ENCODE data around the gene GRIP1.

Gene GRIP1, protein sequence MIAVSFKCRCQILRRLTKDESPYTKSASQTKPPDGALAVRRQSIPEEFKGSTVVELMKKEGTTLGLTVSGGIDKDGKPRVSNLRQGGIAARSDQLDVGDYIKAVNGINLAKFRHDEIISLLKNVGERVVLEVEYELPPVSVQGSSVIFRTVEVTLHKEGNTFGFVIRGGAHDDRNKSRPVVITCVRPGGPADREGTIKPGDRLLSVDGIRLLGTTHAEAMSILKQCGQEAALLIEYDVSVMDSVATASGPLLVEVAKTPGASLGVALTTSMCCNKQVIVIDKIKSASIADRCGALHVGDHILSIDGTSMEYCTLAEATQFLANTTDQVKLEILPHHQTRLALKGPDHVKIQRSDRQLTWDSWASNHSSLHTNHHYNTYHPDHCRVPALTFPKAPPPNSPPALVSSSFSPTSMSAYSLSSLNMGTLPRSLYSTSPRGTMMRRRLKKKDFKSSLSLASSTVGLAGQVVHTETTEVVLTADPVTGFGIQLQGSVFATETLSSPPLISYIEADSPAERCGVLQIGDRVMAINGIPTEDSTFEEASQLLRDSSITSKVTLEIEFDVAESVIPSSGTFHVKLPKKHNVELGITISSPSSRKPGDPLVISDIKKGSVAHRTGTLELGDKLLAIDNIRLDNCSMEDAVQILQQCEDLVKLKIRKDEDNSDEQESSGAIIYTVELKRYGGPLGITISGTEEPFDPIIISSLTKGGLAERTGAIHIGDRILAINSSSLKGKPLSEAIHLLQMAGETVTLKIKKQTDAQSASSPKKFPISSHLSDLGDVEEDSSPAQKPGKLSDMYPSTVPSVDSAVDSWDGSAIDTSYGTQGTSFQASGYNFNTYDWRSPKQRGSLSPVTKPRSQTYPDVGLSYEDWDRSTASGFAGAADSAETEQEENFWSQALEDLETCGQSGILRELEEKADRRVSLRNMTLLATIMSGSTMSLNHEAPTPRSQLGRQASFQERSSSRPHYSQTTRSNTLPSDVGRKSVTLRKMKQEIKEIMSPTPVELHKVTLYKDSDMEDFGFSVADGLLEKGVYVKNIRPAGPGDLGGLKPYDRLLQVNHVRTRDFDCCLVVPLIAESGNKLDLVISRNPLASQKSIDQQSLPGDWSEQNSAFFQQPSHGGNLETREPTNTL

DNA sequence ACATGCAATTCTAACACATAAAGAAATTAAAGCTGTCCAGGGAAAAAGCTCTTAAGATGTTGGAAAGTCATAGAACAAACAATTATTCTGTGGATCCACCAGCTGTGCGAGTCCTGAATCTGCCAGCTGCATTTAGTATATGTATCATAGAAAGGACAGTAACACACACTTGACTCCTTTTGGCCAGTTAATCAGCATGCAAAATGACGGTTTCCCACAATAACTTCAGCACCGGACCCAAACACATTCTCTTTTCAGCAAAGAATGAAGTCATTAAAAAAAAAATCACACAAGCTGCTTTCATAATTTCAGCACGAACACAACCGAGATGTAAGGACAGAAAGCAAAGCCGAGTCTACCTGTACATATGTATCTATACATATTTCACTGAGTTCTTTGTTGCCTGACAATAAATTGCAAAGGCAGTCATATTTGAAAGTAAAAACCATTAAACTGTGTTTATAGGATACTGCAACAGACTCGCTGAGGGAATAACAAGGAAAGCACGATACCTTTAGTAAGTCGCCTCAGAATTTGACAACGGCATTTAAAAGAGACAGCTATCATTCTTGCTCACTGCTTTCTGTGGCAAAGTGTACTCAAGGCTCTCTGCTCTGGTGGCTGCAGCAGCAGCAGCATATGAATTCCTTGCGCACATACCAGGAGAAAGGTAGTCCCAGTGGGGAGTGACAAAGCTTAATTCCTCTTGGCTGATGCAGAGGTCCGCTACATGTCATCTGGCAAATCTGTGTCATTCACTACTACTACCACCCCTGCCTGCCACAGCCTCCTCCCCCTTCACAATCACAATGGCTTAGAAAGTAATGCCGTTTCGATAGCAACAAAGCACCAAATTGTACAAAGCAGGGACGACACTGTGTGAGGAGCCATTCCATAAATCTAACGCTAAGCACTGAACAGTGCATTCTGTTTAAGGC, at the start of gene GRIP1:
Gene GRIP1 (minus strand): TSS at position 739 of the 938 bp plus-strand sequence. CDS start 172 bp downstream, at position 567.
- DNase-seq: no peak

DNA sequence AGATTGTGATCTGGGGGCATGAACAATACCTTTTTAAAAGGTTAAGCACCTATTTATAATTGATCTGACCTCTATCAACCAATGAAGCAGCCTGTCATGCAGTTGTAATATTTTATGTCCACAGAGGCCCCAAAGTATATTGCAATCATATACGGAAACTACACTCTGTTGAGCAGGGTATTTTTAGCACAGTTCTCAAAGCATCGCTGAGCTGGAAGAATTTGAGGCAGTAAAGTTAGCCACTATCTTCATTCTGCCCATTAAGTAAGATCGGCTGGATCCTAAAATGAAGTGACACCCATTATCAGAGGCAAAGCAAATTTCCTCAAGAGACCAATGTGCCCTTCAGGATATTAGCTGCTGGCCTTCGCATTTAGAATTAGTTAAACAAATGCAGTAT, 47.7 kb upstream of the GRIP1 start:
- DNase-seq: no peak

DNA sequence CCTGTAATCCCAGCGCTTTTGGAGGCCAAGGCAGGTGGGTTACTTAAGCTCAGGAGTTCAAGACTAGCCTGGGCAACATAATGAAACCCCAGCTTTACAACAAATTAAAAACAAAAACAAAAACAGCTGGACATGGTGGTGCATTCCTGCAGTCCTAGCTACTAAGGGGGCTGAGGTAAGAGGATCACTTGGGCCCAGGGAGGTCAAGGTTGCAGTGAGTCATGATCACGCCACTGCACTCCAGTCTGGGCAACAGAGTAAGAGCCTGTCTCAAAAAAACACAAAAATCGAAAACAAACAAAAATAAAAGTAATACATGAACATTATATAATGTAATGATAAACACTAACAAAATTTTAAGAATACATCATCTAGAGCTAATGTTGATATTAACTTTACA, 46.2 kb upstream of the GRIP1 start:
- DNase-seq: no peak

DNA sequence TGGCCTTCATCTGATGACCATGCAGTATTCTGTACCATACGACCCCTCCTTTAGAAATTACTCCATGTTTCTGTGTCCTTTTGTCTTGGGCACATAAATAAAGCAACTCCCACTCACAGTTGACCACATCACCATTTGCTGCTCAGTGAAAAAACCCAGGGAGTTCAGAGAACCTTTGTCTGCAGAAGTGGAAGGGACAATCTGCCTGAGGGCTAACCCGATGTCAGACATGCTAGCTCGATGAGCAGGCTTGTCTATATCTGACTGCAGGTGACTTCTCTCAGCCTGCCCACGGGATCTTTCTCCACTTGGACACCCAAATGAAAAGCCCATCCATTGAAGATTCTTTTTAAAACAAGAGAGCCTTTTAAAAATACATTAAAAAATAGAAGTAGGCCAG, 45.7 kb upstream of the GRIP1 start:
- DNase-seq: no peak

DNA sequence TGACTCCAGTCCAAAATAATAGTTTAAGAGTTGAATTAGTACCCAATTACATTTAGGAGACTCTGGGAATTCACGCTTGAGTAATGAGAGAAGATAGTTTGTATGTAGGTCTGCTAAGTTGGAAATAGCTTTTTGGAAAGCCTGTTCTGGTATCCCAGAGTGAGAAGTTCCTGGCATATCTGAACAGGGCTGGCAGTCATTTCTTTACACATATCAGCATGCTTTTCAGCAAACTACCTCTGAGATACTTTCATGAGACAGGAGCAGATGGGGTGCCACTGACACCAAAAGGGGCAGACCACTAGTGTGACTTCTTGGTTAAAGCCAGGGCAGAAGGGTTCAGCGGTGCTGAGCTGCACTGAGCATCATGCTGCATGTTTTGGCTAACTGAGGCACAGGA, 45.1 kb upstream of the GRIP1 start:
- no peak for DNase-seq

DNA sequence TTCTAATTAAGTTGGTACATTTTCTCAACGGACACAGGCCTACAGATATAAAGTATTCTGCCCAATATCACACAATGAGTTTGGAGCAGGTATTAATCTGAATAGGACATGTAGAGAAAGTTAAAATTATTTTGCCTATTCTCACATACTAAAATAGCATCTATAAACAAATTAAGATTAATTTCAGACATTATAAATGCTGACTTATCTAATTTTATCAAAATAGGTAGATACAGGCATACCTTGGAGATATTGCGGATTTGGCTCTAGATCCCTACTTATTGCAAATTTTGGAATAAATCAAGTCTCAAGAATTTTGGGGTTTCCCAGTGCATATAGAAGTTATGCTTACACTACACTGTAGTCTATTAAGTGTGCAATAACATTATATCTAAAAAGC, 41.0 kb upstream of the GRIP1 start:
- DNase-seq: no peak

DNA sequence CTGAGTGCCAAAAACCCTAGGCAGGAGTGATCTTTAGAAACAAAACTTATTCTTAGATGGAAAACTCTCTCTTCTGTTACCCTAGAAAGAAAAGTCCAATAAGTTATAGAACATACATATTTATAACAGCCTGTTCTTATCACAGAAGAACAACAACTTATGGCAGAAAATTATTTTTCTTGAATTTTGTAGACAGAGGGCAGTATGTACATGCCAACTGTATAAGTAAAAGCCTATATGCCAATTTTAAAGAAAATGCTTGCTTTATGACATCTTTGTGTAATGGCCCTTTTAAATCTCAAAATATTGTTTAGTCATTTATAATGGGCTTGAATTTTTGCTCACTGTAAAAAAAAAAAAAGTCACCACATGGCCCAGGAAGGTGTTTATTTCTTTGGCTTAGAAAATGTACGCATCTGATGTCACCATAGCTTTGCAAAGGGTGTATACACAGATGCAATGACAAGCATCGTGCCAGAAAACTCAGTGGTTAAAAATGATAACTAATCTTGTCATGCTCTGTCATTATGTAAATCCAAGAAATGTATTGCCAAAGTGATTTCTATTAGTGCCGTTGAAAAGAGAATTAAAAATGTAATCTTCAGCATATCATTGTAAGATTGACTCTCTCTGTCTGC, 38.3 kb upstream of the GRIP1 start:
- no peak for DNase-seq

DNA sequence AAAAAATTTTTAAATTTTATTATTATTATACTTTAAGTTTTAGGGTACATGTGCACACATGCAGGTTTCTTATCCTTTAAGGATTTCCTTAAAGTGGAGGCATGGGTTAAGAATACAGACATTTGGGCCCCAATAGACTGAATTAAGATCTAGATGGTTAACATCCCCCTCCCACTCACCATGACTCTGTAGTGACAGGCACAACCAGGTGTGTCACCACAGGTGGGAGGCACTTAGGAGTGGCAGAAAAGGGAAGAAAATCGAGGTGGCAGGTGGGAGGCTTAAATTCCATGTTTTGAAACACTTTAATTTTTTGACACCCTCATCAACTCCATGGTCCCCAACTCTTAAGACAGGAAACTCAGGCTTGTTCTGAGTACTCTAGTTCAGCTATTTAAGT, 37.6 kb upstream of the GRIP1 start:
- DNase-seq: no peak

DNA sequence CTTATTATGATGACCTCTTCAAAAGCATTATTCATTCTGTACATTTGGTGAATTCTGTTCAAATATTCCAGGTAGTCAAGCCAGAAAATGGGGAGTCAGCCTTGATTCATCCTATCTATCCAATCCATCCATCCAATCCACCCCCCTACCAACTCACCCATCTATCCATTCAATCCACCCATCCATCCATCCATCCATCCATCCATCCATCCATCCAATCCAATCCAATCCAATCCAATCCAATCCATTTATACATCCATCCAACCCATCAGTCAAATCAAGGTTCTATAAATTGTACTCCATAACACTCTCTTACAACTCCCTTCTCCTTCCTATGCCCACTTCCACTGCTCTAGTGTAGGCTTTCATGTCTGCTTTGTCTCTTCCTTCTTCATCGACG, 35.8 kb upstream of the GRIP1 start:
- no peak for DNase-seq

DNA sequence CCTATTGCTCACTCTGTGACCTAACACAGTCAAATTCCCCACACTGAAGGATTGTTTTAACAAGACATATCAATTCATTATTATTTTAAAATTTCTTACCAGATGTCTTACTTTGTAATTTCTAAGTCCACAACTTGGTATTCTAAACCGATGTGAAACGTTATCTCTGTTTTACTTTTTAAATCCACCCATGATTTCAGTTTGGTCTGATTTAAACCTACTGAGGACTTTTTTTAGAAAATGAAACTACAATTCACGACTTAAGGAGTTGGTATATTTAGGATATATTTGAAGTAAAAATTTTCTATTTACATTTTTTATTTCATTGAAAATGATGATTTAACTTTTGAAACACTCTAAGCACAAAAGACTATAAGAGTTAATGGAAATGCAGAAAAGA, 35.1 kb upstream of the GRIP1 start:
- DNase-seq: no peak

DNA sequence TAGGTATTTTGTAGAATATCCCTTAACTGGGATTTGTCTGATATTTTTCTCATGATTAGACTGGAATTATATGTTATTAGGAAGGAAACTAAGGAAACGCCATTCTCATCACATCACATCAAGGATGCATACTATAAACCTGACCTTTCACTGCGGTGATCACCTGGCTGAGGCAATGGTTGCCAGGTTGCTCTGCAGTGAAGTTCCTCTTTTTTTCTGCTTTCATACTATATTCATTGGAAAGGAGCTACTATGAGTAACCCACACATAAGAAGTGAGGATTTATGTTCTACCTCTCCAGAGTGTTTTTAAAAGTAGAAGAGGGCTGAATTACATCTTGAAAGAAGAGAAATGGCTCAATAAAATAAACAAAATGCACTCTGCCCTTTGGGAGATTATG, 31.0 kb upstream of the GRIP1 start:
- DNase-seq: no peak

DNA sequence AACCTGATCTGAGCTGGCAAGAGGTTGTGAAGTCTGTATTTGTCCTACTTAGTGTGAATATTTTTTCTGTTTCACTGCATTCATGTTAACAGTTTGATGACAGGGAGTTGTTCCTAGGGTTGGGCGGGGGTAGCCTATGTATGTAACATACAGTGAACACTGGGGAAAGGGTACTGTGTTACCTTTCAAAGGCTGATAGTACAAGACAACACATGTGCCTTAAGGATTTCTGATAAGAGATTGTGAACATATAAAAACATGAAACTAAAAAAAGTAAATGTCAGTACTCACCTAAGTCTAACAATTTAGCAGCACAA, 30.5 kb upstream of the GRIP1 start:
- no peak for DNase-seq

DNA sequence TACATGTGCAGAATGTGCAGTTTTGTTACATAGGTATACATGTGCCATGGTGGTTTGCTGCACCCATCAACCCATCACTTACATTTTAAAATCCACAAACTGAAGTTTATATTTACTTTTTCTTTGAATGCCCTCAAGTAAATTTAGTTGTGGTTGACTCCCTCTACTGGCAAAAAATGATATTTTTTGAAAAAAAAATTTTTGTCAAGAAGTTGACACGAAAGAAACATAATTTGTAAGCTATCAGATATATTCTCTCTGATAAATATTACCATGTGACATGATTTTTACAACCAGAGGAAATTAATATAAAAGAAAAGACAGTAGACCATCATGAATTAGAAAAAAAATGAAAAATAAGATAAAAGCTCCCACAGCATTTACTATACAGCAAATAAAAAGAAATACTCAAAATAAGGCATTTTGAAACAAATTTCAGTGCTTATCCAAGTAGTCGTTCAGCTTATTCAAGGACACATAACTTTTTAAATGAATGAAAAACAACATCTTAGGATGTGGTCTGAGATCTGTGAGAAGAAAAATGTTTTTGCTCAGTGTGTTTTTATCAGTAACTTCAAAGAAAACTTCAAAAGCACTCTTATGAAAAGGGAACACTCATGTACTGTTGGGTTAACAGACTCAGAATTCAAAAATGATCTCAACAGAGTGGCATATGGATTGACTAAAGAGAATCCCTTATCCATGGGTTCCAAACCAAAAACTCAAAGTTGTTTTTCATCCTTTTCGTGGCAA, 30.0 kb upstream of the GRIP1 start:
- no peak for DNase-seq

DNA sequence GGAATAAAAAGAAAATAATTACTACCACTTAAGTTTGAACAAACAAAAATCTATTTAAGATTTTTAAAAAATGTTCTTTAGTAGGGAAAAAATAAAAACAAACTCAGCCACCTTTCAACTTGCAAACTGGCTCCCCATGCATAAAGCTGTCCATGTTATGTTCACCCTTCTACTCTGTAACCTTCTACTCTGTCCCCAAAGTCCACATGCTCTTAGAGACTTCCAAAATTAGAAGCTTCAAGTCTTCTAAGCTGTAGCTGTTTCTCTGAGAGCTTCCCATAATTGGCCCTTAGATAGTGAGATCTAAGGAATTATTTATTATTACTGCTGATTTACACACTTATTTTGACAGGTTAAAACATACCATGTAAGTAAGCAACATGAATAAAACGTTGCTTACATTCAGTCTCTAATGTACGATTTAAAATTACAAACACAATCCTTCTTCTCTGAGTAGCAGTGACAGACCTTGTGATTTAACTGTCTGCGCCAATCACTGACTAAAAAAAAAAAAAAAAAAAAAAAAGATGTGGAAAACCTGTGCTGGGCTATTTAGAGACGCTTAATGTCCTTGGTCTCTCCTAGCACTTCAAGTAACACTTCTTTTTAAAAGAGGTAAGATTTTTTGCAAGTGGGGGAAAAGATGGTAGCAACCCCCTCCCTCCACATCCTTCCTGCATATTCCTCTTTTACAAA, 28.3 kb upstream of the GRIP1 start:
- no peak for DNase-seq

DNA sequence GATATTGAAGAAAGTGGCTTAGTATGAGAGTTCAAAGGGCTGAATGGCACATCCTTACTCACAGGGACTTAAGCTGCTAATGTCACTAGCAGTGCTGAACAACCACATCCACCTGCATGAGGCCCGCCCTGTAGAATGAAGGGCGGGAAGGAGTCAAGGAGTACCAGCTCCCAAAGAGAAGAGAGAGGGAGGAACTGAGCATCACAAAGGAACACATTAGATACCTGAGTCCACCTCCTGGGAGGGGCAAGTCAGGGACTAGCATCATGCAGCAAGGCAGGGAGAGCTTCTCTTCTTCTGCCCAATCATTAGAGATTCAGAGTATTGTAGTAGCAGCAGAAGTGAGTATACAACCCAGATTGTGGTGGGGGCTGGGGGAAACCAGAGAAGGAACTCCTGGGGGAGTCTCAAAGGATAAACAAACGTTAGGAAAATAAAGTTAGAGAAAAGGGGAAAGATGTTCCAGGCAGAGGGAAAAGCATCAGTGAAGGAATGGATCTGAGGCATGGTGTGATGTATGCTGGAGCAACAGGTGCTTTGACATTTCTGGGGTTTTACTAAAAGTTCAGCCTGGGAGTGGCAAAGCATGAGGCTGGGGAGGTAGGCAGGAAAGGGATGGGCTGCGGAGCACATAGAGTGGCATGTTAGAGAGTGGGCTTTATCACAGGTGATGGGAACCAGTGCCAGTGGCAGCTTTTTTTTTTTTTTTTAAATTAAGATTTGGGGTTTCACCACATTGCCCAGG, 21.0 kb upstream of the GRIP1 start:
- DNase-seq: no peak

DNA sequence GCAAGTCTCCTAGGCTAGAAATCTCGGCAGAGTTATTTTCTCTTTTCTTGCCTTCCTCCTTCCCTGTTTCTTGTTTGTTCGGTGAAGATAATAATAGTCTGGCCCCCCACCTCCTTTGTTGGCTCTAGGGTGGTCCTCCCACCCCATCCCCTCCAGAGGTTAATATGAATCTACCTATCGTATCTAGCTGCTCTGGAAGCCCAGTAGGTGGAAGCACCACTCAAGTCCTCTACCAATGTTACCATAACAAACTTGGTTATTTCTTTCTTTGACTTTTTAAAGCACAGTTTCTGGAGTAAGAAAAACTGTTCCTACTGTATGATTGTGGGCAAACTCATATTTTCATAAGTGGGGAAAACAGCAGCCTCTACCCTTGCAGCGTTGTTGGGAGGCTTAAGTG, 19.7 kb upstream of the GRIP1 start:
- no peak for DNase-seq

DNA sequence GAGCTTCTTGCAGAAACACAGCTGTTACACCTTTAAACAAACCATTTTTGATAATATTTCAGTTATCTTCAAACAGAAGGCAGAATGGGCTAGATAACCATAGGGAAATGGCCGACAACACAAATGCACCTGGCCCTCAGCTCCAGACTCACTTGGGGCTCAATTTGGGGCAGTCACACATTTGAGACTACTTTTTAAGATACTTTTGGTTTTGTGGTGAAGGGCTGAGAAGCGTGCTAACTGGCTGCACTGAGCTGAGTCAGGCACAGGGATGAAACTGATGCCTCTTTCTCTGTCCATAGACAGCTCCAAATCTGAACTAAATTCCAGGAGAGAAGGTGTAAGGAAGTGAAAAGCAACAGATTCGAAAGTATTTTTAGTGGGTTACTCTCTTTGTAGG, 18.5 kb upstream of the GRIP1 start:
- DNase-seq: no peak

DNA sequence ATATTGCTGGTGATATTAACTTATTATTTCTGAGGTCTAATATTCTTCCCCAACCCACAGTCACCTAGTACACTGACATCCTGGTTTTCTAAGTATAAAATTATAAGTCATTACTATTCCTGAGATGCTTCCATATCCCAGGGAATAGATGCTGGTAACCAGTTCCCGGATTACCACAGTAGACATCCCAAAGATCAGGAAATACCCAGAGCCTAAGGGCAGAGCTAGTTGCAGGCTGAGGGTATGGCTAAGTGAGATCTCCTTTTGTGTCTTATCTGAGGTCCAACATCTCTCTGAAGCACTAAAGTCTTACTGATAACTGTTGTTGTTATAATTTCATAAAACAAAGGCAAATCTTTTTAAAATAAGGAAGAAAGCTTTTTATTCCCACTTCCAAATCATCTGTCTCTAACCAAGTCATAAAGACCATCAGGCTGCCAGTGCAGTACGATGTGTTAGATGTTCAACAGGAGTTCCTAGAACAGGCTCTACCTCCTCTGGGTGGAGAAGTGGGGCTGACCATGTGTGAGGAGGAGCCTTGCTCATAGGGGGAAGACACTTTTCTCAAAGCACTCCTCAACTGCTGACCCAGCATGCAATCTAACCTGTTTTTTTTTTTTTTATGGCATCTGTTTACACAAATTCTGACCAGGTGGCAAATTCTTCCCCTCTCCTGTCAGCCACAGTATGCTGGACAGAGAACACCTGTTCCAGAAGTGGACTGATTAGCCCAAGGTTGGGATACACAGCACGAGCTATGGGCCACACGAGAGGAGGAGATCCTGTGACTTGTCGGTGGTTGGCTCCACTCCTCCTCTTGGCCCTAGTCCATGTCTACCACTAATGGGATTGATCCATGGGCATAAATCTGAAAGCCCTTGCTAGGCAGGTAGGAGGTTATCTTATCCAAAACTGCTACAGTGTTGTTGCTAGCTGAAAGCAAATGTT, 16.1 kb upstream of the GRIP1 start:
- no peak for DNase-seq

Measured in amniotic stem cell (primary cell).